Activated T-helper 1 cell treated with anti-CD3 and anti-CD28 coated beads, Interleukin-12 subunit alpha, Interleukin-12 subunit beta, Interleukin-2, Interleukin-4 antibody, amounts not matched to agents 30 ng/mL and 10 ng/mL and 1 ng/mL, durations not matched to agents 14 hours and 24 hours and 36 hours (primary cell): ENCODE measurements around the gene ATP6V0E1. TPM values are rescaled to one million over a fixed set of nuclear protein-coding genes. Genes with fewer than 3 reads are reported as not detected.

ENCODE experiments used
- DNase-seq: peaks from one replicate; pipeline ENCODE4 v3.0.0; 2021; ENCODE audit warnings: low spot score
- H3K27ac Mint-ChIP-seq: one replicate; pipeline ENCODE4 v1.8.0; 2021; ENCODE audit warnings: mild to moderate bottlenecking, mixed read lengths
- H3K27me3 Mint-ChIP-seq: one replicate; pipeline ENCODE4 v1.8.0; 2022; ENCODE audit warnings: mild to moderate bottlenecking, moderate library complexity, mixed read lengths; ENCODE audit not compliant: insufficient read depth
- H3K36me3 Mint-ChIP-seq: one replicate; pipeline ENCODE4 v1.8.0; 2021; ENCODE audit warnings: low read depth, mixed read lengths
- H3K4me1 Mint-ChIP-seq: one replicate; pipeline ENCODE4 v1.8.0; 2021; ENCODE audit warnings: low read depth, mixed read lengths
- H3K4me3 Mint-ChIP-seq: one replicate; pipeline ENCODE4 v1.8.0; 2021; ENCODE audit warnings: mild to moderate bottlenecking, moderate library complexity, mixed read lengths
- H3K9me3 Mint-ChIP-seq: one replicate; pipeline ENCODE4 v1.8.0; 2021; ENCODE audit warnings: mixed read lengths
- intact Hi-C: fragments of 100-400 bp; cut with micrococcal nuclease; formaldehyde crosslinking; loops from one replicate; pipeline ENCODE4 v1.15.1; 2024
- total RNA-seq: library from RNA; stranded (reverse); gene quantifications from 2 replicates; pipeline ENCODE4 v1.2.3, GENCODE V29; 2022

ATP6V0E1 gene
- total RNA-seq, 1 donor from 2014 or later: 149 TPM

DNA sequence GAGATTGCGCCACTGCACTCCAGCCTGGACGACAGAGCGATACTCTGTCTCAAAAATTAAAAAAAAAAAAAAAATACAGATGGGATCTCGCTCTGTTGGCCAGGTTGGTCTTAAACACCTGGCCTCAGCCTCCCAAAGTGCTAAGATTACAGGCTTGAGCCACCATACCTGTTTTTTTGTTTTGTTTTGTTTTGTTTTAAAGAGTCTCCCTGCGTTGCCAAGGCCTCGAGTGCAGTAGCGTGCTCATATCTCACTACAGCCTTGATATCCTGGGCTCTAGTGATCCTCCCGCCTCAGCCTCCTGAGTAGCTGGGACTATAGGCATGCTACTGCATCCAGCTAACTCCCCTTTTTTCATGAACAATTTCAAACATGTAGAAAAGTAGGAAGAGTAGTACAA is 7.2 kb downstream of the ATP6V0E1 start:
- intact Hi-C loops: no loop called here
- peaks cover 33% of the 10 kb centered on the region for H3K4me1 Mint-ChIP-seq

DNA sequence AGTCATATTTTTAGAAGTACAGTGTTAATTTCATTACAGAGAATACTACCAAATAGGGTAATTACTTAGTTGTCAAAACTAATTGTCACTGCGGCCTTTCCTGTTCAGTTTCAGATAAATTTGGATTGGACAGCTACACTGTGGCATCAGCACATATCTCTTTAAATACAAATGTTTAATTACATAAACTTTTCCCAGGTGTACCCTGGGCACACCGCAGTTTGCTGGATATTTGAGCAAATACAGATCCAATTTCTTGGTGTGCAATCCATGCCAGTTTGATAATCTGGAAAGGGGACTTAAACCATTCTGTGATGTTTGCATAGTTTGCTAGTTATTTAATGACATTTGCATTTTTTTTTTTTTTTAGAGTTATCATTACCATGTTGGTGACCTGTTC is 10.8 kb downstream of the ATP6V0E1 start:
- peaks cover 25% of the 10 kb centered on the region for H3K4me1 Mint-ChIP-seq
- no peaks in the 10 kb centered on the region for H3K27me3 Mint-ChIP-seq
- H3K9me3 Mint-ChIP-seq: no peaks in the 10 kb centered on the region
- intact Hi-C loops: no loop called here
- no peak for DNase-seq
- H3K4me3 Mint-ChIP-seq: no peak overlapping the region
- H3K27ac Mint-ChIP-seq: no peak overlapping the region
- peaks cover 39% of the 10 kb centered on the region for H3K36me3 Mint-ChIP-seq

More for the DNA sequence above, 7.2 kb downstream of the ATP6V0E1 start:
- Mint-ChIP-seq H3K9me3 (no peaks in the 10 kb centered on the region), H3K36me3 (peaks cover 37% of the 10 kb centered on the region), H3K4me3 (no peak overlapping the region), H3K27ac (no peak overlapping the region), H3K27me3 (no peaks in the 10 kb centered on the region)
- DNase-seq: no peak

DNA sequence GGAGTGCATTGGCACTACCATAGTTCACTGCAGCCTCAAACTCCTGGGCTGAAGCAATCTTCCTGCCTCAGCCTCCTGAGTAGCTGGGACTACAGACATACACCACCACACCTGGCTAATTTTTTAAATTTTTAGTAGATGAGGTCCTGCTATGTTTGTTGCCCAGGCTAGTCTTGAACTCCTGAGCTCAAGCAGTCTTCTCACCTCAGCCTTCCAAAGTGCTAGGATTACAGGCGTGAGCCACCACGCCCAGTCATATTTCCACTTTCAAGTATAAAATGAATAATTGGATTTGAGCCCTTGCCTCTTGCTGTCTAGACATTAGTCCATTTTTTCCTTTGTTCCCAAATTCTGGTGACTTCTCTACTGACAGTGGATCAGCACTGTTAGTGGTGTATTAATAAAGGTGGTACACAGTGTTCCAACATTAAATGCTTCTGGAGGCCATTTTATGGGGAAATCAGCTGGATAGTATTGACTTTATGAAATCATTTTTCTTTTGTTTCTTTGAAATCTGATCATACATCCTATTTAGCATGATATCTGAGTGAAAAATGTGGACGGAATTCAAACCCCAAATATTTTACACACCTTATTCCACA is 15.9 kb downstream of the ATP6V0E1 start:
- no peak overlapping the region for H3K27ac Mint-ChIP-seq
- no peak overlapping the region for H3K4me3 Mint-ChIP-seq
- H3K36me3 Mint-ChIP-seq: peaks cover 26% of the 10 kb centered on the region
- H3K27me3 Mint-ChIP-seq: no peaks in the 10 kb centered on the region
- DNase-seq: no peak
- intact Hi-C loops: no loop called here
- no peaks in the 10 kb centered on the region for H3K9me3 Mint-ChIP-seq
- peaks cover 46% of the 10 kb centered on the region for H3K4me1 Mint-ChIP-seq

DNA sequence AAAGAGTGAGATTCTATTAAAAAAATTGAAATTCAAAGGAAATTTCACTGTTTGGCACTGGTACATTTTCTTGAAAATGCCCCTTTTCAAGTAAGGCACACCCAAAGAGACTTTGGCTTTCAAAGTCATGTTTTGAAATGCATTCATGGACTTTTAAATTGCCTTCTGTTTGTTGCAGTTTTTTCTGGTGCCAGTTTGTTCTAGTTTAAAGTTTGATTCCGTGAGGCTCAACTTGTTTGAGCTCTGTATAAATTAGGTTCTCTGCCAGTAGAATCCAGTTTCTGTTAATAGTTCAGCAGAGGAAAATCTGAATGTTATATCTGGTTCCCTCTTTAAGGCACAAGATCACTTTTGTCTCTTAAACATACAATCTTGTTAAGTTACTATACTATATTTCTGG is 16.4 kb downstream of the ATP6V0E1 start:
- H3K4me1 Mint-ChIP-seq: peaks cover 47% of the 10 kb centered on the region
- peaks cover 26% of the 10 kb centered on the region for H3K36me3 Mint-ChIP-seq
- intact Hi-C loops: no loop called here
- DNase-seq: no peak
- H3K9me3 Mint-ChIP-seq: no peaks in the 10 kb centered on the region
- H3K4me3 Mint-ChIP-seq: no peak overlapping the region
- no peaks in the 10 kb centered on the region for H3K27me3 Mint-ChIP-seq
- H3K27ac Mint-ChIP-seq: no peak overlapping the region

DNA sequence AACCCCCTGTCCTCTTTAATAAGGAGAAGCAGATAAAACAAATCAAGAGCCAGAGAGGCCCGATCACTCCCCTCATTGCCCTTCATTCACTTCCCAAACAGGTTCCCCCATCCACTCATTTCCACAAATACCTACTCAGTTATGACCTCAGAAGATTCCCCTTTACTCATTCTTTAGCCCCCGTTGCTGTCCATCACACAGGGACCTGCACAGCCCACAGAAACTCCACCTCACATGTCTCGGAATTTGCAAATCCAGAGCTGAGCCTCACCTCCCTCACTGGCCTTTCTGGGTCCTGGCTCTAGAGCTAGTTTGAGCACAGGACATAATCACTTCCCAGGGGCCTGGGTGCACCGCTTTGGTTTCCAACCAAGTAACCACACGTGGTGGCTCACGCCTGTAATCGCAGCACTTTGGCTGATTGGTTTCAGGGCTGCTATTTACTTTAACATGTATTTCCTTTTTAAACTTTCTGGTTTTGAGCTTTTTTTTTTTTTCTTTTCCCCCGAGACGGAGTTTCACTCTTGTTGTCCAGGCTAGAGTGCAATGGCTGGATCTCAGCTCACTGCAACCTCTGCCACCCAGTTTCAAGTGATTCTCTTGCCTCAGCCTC is 17.8 kb downstream of the ATP6V0E1 start:
- peaks cover 20% of the 10 kb centered on the region for H3K36me3 Mint-ChIP-seq
- intact Hi-C loops: no loop called here
- peak overlapping the region; percentile 10 for H3K27ac Mint-ChIP-seq
- H3K4me1 Mint-ChIP-seq: peaks cover 47% of the 10 kb centered on the region
- H3K9me3 Mint-ChIP-seq: no peaks in the 10 kb centered on the region
- no peak for DNase-seq
- H3K4me3 Mint-ChIP-seq: no peak overlapping the region
- H3K27me3 Mint-ChIP-seq: no peaks in the 10 kb centered on the region

DNA sequence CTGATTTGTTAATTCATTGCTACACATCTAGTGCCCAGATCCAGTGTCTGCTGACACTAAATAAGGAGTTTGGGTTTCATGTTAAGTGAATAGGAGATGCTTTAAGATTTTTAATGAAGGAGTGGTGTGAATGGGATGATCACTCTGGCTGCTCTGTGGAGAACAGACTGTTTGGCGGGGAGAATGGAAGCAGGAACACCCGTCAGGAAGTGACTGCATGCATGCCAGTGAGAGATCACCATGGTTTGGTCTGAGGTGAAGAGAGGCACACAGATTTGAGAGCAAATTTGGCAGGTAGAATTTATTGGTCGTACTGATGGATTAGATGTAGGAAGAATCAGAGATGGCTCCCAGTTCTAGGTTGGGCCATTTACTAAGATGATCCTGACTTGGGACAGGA is 19.8 kb downstream of the ATP6V0E1 start:
- H3K36me3 Mint-ChIP-seq: peaks cover 11% of the 10 kb centered on the region
- peaks cover 54% of the 10 kb centered on the region for H3K4me1 Mint-ChIP-seq
- H3K4me3 Mint-ChIP-seq: no peak overlapping the region
- H3K27ac Mint-ChIP-seq: no peak overlapping the region
- H3K27me3 Mint-ChIP-seq: no peaks in the 10 kb centered on the region
- intact Hi-C loops: no loop called here
- DNase-seq: no peak
- H3K9me3 Mint-ChIP-seq: no peaks in the 10 kb centered on the region

DNA sequence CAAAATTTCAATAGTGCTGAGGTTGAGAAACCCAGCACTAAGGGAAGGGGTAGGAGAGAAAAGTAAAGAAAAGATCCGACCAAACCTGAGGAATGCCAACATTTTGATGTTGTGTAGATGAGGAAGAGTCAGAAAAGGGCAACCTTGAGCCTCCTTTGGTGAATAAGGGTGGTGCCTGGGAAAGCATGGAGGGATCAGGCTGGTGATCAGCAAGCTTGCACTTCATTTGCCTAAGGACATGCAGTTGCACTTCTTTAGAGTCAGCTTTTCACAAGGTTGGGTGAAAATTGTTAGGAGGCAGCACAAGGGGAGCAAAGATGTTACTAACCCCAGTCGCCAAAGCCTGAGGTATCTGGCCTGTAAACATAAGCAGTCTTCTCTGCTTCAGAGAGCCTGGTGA is 20.4 kb downstream of the ATP6V0E1 start:
- Mint-ChIP-seq H3K9me3 (no peaks in the 10 kb centered on the region), H3K27ac (no peak overlapping the region), H3K36me3 (peaks cover 8% of the 10 kb centered on the region), H3K4me1 (peaks cover 54% of the 10 kb centered on the region), H3K27me3 (no peaks in the 10 kb centered on the region), H3K4me3 (no peak overlapping the region)
- intact Hi-C loops: no loop called here
- DNase-seq: no peak

DNA sequence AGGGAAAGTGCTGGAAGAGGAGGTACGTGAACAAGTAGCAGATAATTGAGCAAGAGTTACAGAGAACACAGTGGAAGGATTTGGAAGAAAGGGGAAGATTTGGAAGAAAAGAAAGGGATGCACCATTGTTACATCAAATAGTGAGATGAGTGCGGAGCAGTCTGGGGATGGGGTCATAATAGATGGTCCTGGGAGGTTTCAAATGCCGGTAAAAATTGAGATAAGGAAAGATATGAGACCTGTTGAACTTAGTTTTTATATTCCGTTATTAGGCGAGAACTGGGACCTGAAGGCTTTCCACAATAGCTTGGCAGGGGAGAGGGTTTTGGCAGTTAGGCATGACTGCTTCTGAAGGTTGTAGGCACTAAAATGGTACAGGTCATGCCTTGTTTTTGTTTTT is 20.9 kb downstream of the ATP6V0E1 start:
- intact Hi-C loops: no loop called here
- no peaks in the 10 kb centered on the region for H3K9me3 Mint-ChIP-seq
- H3K27ac Mint-ChIP-seq: no peak overlapping the region
- peaks cover 53% of the 10 kb centered on the region for H3K4me1 Mint-ChIP-seq
- no peak overlapping the region for H3K4me3 Mint-ChIP-seq
- H3K27me3 Mint-ChIP-seq: no peaks in the 10 kb centered on the region
- H3K36me3 Mint-ChIP-seq: peaks cover 8% of the 10 kb centered on the region
- DNase-seq: no peak

DNA sequence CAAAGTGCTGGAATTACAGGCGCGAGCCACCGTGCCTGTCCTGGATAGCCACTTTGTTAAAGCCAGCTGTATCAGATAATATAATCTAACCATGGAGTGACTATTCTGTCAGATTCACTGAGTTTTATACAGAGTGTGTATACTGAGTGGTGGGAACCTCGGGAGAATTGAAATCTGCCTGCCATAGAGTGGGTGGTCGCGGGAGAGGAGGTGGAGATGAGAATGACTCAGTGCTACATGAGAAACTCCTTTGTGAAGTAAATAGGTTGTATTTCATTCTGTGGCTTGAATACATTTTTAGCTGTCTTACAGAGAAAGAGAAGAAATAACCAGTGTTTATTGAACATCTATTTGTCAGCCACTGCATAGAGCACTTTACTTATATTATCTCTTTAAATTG is 26.4 kb downstream of the ATP6V0E1 start:
- H3K36me3 Mint-ChIP-seq: peaks cover 10% of the 10 kb centered on the region
- intact Hi-C loops: loop anchor here (1.0 kb wide), 1 partner anchor 25 kb away; no protein-coding TSS in a partner anchor
- peaks cover 25% of the 10 kb centered on the region for H3K4me1 Mint-ChIP-seq
- no peaks in the 10 kb centered on the region for H3K9me3 Mint-ChIP-seq
- no peaks in the 10 kb centered on the region for H3K27me3 Mint-ChIP-seq
- H3K4me3 Mint-ChIP-seq: peak overlapping the region; percentile 2
- H3K27ac Mint-ChIP-seq: peak overlapping the region; percentile 32
- no peak for DNase-seq

DNA sequence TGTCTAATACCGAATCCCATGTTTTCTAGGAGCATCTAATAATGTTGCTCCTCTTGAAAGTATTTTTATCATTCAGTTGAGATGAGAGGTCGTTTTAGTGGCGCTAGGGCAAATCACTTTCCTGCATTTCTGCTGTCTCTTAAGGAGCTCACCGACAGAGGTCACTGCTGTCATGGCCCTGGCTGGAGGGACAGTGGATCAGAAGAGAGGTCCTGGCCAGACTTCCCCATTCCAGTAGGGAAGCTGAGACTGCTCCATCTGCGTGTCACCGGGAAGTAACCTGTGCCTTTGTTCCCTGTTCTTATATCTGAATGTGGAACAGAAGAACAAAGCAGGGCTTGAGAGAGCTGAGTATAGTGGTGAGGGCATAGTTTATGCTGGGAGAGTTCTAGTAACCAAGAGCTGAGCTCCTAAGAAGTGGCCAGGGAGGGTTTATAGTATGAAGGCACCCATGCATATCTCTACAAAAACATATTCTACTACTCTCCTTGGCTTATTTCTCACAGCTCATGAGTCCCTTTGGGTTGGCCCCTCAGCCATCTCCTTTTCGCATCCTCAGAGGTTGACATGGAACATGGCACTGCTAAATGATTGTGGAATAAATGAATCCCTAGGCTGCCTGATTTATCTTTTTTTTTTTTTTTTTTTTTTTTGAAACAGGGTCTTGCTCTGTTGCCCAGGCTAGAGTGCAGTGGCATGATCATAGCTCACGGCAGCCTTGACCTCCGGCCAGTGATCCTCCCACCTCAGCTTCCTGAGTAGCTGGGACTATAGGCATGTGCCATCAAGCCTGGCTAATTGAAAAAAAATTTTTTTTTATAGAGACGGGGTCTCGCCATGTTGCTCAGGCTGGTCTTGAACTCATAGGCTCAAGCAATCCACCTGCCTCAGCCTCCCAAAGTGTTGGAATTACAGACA is 27.2 kb downstream of the ATP6V0E1 start:
- peak overlapping the region; percentile 46 for H3K27ac Mint-ChIP-seq
- H3K9me3 Mint-ChIP-seq: no peaks in the 10 kb centered on the region
- no peak for DNase-seq
- H3K4me3 Mint-ChIP-seq: no peak overlapping the region
- peaks cover 10% of the 10 kb centered on the region for H3K36me3 Mint-ChIP-seq
- intact Hi-C loops: loop anchor here (1.0 kb wide), 1 partner anchor 24 kb away; no protein-coding TSS in a partner anchor
- no peaks in the 10 kb centered on the region for H3K27me3 Mint-ChIP-seq
- H3K4me1 Mint-ChIP-seq: peaks cover 26% of the 10 kb centered on the region

DNA sequence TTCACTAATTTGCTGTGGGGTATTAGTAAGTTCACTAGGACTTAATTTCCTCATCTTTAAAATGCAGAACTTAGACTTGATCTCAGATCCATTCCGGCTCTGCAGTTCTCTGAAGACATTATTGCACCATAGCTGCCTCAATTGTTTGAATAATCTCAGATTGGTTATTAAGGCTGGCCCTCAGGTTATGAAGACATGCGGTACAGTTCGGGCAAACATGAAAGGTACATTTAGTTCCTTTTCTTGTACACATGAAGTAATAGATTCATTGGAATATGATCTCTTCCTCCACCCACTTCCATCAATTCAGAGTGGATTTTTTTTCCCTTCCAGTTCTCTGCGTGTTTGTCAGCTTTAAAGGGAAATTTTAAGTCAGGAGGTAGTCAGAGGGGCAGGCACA is 28.0 kb downstream of the ATP6V0E1 start:
- Mint-ChIP-seq H3K27ac (no peak overlapping the region), H3K36me3 (peaks cover 10% of the 10 kb centered on the region), H3K4me3 (no peak overlapping the region), H3K9me3 (no peaks in the 10 kb centered on the region), H3K27me3 (no peaks in the 10 kb centered on the region), H3K4me1 (peaks cover 34% of the 10 kb centered on the region)
- DNase-seq: no peak
- intact Hi-C loops: no loop called here

DNA sequence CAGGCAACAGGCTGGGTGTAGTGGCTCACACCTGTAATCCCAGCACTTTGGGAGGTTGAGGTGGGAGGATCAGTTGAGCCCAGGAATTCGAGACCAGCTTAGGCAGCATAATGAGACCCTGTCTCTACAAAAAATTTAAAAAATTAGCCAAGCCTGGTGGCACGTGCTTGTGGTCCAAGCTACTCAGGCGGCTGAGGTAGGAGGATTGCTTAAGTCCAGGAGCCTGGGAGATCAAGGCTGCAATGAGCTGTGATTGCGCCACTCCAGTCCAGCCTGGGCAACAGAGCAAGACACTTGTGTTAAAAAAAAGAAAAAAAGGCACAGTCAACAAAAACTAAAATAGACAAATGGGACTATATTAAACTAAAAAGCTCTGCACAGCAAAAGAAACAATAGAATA is 29.3 kb downstream of the ATP6V0E1 start:
- H3K9me3 Mint-ChIP-seq: no peaks in the 10 kb centered on the region
- H3K27ac Mint-ChIP-seq: no peak overlapping the region
- H3K4me1 Mint-ChIP-seq: peaks cover 38% of the 10 kb centered on the region
- H3K36me3 Mint-ChIP-seq: peaks cover 11% of the 10 kb centered on the region
- intact Hi-C loops: no loop called here
- no peak overlapping the region for H3K4me3 Mint-ChIP-seq
- no peak for DNase-seq
- no peaks in the 10 kb centered on the region for H3K27me3 Mint-ChIP-seq

DNA sequence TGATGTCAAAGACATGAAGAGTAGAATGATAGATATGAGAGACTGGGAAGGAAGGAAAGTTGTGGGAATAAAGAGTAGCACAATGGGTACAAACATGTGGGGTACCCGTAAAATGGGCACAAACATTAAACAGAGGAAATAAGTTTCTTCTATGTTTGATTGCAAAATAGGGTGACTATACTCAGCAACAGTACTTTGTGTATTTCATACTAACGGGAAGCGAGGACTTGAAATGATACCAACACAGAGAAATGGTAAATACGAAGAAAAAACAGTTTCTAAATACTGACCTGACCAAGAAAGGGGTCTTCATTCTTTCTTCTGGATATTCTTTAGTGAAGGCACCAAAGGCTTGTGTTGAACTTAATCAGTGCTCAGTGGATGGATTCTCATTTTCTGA is 31.1 kb downstream of the ATP6V0E1 start:
- intact Hi-C loops: no loop called here
- Mint-ChIP-seq H3K36me3 (peaks cover 15% of the 10 kb centered on the region), H3K4me3 (no peak overlapping the region), H3K27me3 (no peaks in the 10 kb centered on the region), H3K27ac (no peak overlapping the region), H3K9me3 (no peaks in the 10 kb centered on the region), H3K4me1 (peaks cover 39% of the 10 kb centered on the region)
- DNase-seq: no peak
